Common myeloid progenitor, CD34-positive (primary cell): Measurements from ENCODE around the gene LYRM2.
"Not testable (repeated sequence)": the region's sequence is repeated elsewhere in the genome, so short reads cannot be mapped to it uniquely, and the experiment has no call there.

Experiments used
- CTCF ChIA-PET: fragments of 350-600 bp; sonication (Branson Sonifier 250); formaldehyde crosslinking; loops from one replicate; lab custom pipeline; 2021; ENCODE audit warnings: antibody characterized with exemption; lab: Charles Lee
- POLR2A ChIA-PET: fragments of 350-600 bp; sonication (Branson Sonifier 250); formaldehyde crosslinking; loops from one replicate; lab custom pipeline; 2021; ENCODE audit warnings: antibody characterized with exemption; lab: Charles Lee
- DNase-seq, 3 donors: peaks; one replicate each; pipeline versions ENCODE4 v3.0.0 to v3.0.0-alpha.2; 2013
- H3K27ac ChIP-seq, 2 experiments: 1 replicate in 1 of 2; 2 replicates in 1 of 2; pipeline ENCODE4 v1.7.0; 2013; ENCODE audit warnings: inconsistent platforms in 2 of 2, low read length in 2 of 2, mild to moderate bottlenecking in 2 of 2, low read depth in 1 of 2, moderate library complexity in 1 of 2; ENCODE audit not compliant: severe bottlenecking in 2 of 2, insufficient read depth in 1 of 2, poor library complexity in 1 of 2
- H3K27me3 ChIP-seq, 5 experiments: replicated peaks in 2 of 5; 1 replicate in 3 of 5; 2 replicates in 2 of 5; pipeline versions ENCODE4 v1.6.1 to v1.7.0; 2013; ENCODE audit warnings: low read length in 4 of 5, mild to moderate bottlenecking in 2 of 5, moderate library complexity in 2 of 5, inconsistent platforms in 1 of 5; ENCODE audit not compliant: insufficient read depth in 5 of 5, control insufficient read depth in 4 of 5
- H3K36me3 ChIP-seq, 4 experiments: 1 replicate in 2 of 4; 2 replicates in 2 of 4; pipeline versions ENCODE4 v1.6.1 to v1.7.0; 2013; ENCODE audit warnings: low read length in 3 of 4, control low read depth in 1 of 4, mild to moderate bottlenecking in 1 of 4; ENCODE audit not compliant: control insufficient read depth in 4 of 4, insufficient read depth in 4 of 4
- H3K4me1 ChIP-seq, 4 experiments: 1 replicate in 3 of 4; 2 replicates in 1 of 4; pipeline versions ENCODE4 v1.6.1 to v1.7.1; 2013; ENCODE audit warnings: low read length in 3 of 4, mild to moderate bottlenecking in 3 of 4, control low read depth in 1 of 4, inconsistent platforms in 1 of 4, moderate library complexity in 1 of 4; ENCODE audit not compliant: control insufficient read depth in 4 of 4, insufficient read depth in 4 of 4; ENCODE audit errors: control extremely low read depth in 1 of 4
- H3K4me3 ChIP-seq, 7 experiments: 1 replicate in 4 of 7; 2 replicates in 3 of 7; pipeline versions ENCODE4 v1.5.1 to v1.7.0; 2013; ENCODE audit warnings: mild to moderate bottlenecking in 7 of 7, low read length in 6 of 7, moderate library complexity in 6 of 7, inconsistent platforms in 2 of 7, low read depth in 2 of 7, control low read depth in 1 of 7; ENCODE audit not compliant: insufficient read depth in 4 of 7, control insufficient read depth in 1 of 7; ENCODE audit errors: extremely low read depth in 1 of 7
- H3K9me3 ChIP-seq, 5 experiments: 1 replicate in 4 of 5; 2 replicates in 1 of 5; pipeline versions ENCODE4 v1.6.1 to v1.7.1; 2013; ENCODE audit warnings: low read length in 4 of 5, mild to moderate bottlenecking in 2 of 5, inconsistent platforms in 1 of 5, low read depth in 1 of 5, moderate library complexity in 1 of 5; ENCODE audit not compliant: control insufficient read depth in 4 of 5, insufficient read depth in 2 of 5; ENCODE audit errors: control extremely low read depth in 1 of 5
- WGBS: methylation state at CpG from one replicate; pipeline ENCODE4 v1.1.5; 2013; ENCODE audit not compliant: insufficient coverage; 5-methylcytosine and 5-hydroxymethylcytosine counted together

Gene LYRM2

GRCh38 chr6:89650579-89650978 lies 12.0 kb upstream of the LYRM2 start:
- Histone ChIP-seq H3K9me3 (no peaks in the 10 kb centered on the region), H3K4me3 (no peak overlapping the region), H3K27me3 (no peaks in the 10 kb centered on the region), H3K27ac (no peak overlapping the region), H3K36me3 (peaks cover 16 to 94% (median 68%) of the 10 kb centered on the region in 4 experiments), H3K4me1 (no peaks in the 10 kb centered on the region)
- CTCF ChIA-PET, result interaction anchor here (1.1 kb wide), 1 partner anchor 16 kb away, joined by 5 read pairs; no protein-coding TSS in a partner anchor
- POLR2A ChIA-PET, result no interaction called here
- no peak for DNase-seq
- WGBS, result 97% methylated on average over 8 of the region's 8 CpGs

- H3K27ac ChIP-seq, result no peak overlapping the region
- 100% methylated on average over 1 of the region's 1 CpG for WGBS
- H3K4me1 ChIP-seq, result no peaks in the 10 kb centered on the region
- H3K36me3 ChIP-seq, result peaks cover 16 to 92% (median 67%) of the 10 kb centered on the region in 4 experiments
- no peak overlapping the region for H3K4me3 ChIP-seq
- H3K27me3 ChIP-seq, result no peaks in the 10 kb centered on the region
- ChIA-PET CTCF (no interaction called here), POLR2A (no interaction called here)
- no peaks in the 10 kb centered on the region for H3K9me3 ChIP-seq
- no peak for DNase-seq
These were observed 11.1 kb upstream of the LYRM2 start for GRCh38 chr6:89649682-89650081.

GRCh38 chr6:89644864-89645263 lies 6.3 kb upstream of the LYRM2 start:
- ChIA-PET CTCF (no interaction called here), POLR2A (no interaction called here)
- DNase-seq, result no peak
- peaks cover 17 to 77% (median 56%) of the 10 kb centered on the region in 4 experiments for H3K36me3 ChIP-seq
- H3K9me3 ChIP-seq, result no peaks in the 10 kb centered on the region
- 90% methylated on average over 3 of the region's 4 CpGs for WGBS
- no peak overlapping the region for H3K27ac ChIP-seq
- no peak overlapping the region for H3K4me3 ChIP-seq
- no peaks in the 10 kb centered on the region for H3K27me3 ChIP-seq
- H3K4me1 ChIP-seq, result no peaks in the 10 kb centered on the region

- Histone ChIP-seq H3K36me3 (peaks cover 17 to 65% (median 49%) of the 10 kb centered on the region in 4 experiments), H3K27ac (no peak overlapping the region), H3K4me1 (peaks cover 0 to 12% (median 9%) of the 10 kb centered on the region in 4 experiments), H3K4me3 (no peak overlapping the region), H3K27me3 (no peaks in the 10 kb centered on the region), H3K9me3 (no peaks in the 10 kb centered on the region)
- ChIA-PET CTCF (no interaction called here), POLR2A (no interaction called here)
- no peak for DNase-seq
- WGBS, result 97% methylated on average over 3 of the region's 3 CpGs
These were observed 4.9 kb upstream of the LYRM2 start for GRCh38 chr6:89643406-89643805.

GRCh38 chr6:89642956-89643355 lies 4.4 kb upstream of the LYRM2 start:
- H3K9me3 ChIP-seq, result no peaks in the 10 kb centered on the region
- H3K27me3 ChIP-seq, result no peaks in the 10 kb centered on the region
- DNase-seq, result no peak
- peaks cover 17 to 61% (median 46%) of the 10 kb centered on the region in 4 experiments for H3K36me3 ChIP-seq
- no peak overlapping the region for H3K4me3 ChIP-seq
- 95% methylated on average over 3 of the region's 3 CpGs for WGBS
- ChIA-PET CTCF (no interaction called here), POLR2A (no interaction called here)
- H3K4me1 ChIP-seq, result peaks cover under 1 to 14% (median 11%) of the 10 kb centered on the region in 4 experiments
- no peak overlapping the region for H3K27ac ChIP-seq

GRCh38 chr6:89641581-89641980 lies 3.0 kb upstream of the LYRM2 start:
- H3K9me3 ChIP-seq, DNase-seq, H3K27me3 ChIP-seq, CTCF ChIA-PET, H3K27ac ChIP-seq, POLR2A ChIA-PET, H3K4me3 ChIP-seq: not testable (repeated sequence)
- peaks cover 10 to 50% (median 38%) of the 10 kb centered on the region in 4 experiments for H3K36me3 ChIP-seq
- WGBS, result 100% methylated on average over 2 of the region's 3 CpGs
- H3K4me1 ChIP-seq, result peaks cover 3 to 19% (median 16%) of the 10 kb centered on the region in 4 experiments

- no peaks in the 10 kb centered on the region for H3K27me3 ChIP-seq
- no peak for DNase-seq
- H3K27ac ChIP-seq, result no peak overlapping the region
- 100% methylated on average over 3 of the region's 4 CpGs for WGBS
- peaks cover 13 to 51% (median 36%) of the 10 kb centered on the region in 4 experiments for H3K36me3 ChIP-seq
- no peak overlapping the region for H3K4me3 ChIP-seq
- ChIA-PET POLR2A (no interaction called here), CTCF (no interaction called here)
- H3K4me1 ChIP-seq, result peaks cover 3 to 19% (median 16%) of the 10 kb centered on the region in 4 experiments
- H3K9me3 ChIP-seq, result no peaks in the 10 kb centered on the region
These were observed 2.3 kb upstream of the LYRM2 start for GRCh38 chr6:89640804-89641203.
